Pancreas (tissue), 10 donors: ENCODE results near the gene PKIB. TPM values are rescaled to one million over a fixed set of nuclear protein-coding genes. Genes with fewer than 3 reads are reported as not detected.
A peak's percentile ranks its signal among the peaks of the same experiment; 100 is the strongest.

Experiments
- ATAC-seq, 4 donors: fragments of 200-7000 bp; cut with Tn5 transposase; one replicate each; pipeline versions ENCODE4 v1.8.0 to v1.9.1; 2020; ENCODE audit warnings: mild to moderate bottlenecking in 4 of 4, moderate library complexity in 4 of 4
- DNase-seq, 6 donors: peaks; one replicate each; pipeline ENCODE4 v3.0.0-alpha.2; 2020
- FAIRE-seq: peaks from 2 replicates; lab custom pipeline; 2012; peaks lifted over from hg19 to GRCh38; lab: Jason Lieb, UNC
- H3K27ac ChIP-seq, 4 donors: fragments of 200-600 bp; sonication (generic); 1 replicate in 3 of 4; 2 replicates in 1 of 4; pipeline versions ENCODE4 v1.5.0 to v1.8.0; 2020
- H3K27me3 ChIP-seq, 4 donors: fragments of 200-600 bp; one replicate each; pipeline ENCODE4 v1.8.0; 2021
- H3K36me3 ChIP-seq, 3 donors: fragments of 200-600 bp; sonication (generic) in 1 of 3; one replicate each; pipeline versions ENCODE4 v1.5.0 to v1.8.0; 2020 to 2021
- H3K4me1 ChIP-seq, 3 donors: fragments of 200-600 bp; one replicate each; pipeline ENCODE4 v1.8.0; 2021
- H3K4me3 ChIP-seq, 4 donors: fragments of 200-600 bp; sonication (generic) in 2 of 4; one replicate each; pipeline versions ENCODE4 v1.5.0 to v1.8.0; 2020 to 2021
- H3K9me3 ChIP-seq, 4 donors: fragments of 200-600 bp; one replicate each; pipeline ENCODE4 v1.8.0; 2021
- CTCF ChIP-seq, 4 donors: fragments of 200-600 bp; sonication (generic) in 3 of 4; IDR thresholded peaks; one replicate each; pipeline versions ENCODE4 v1.5.0 to v1.8.0; 2021; ENCODE audit warnings: antibody characterized with exemption in 4 of 4
- WGBS, 2 donors: extraction: QIAGEN DNeasy Blood & Tissue Kit; methylation state at CpG; one replicate each; pipeline ENCODE4 v1.1.7; 2013; 5-methylcytosine and 5-hydroxymethylcytosine counted together
- intact Hi-C, 3 donors: fragments of 100-400 bp; cut with DNase I; formaldehyde crosslinking; loops; one replicate each; pipeline versions ENCODE4 v1.11.1 to v1.14.2; 2022
- polyA plus RNA-seq, 2 donors: library from polyadenylated mRNA; stranded (reverse); fragments of 200-250 nt; gene quantifications; one replicate each; pipeline ENCODE4 v1.2.3, GENCODE V29; 2013
- total RNA-seq, 6 donors: library from RNA; stranded (reverse); fragmentation: NEBNext Ultra II Directional in 4 of 6; extraction: Animal tissue kit (Norgen Biotek cat#: 25700) in 4 of 6; gene quantifications; one replicate each; pipeline versions ENCODE4 v1.2.1 to v1.2.4, GENCODE V29; 2021 to 2023
- donor health status: healthy with polysubstance abuse.
- donor health status: DM: no; HTN: no; CAD: no; lungs with moderate emphysema.
- donor health status: DM: no; HTN: no; CAD: no.
- donor health status: control.
- donor health status: control.
- donor health status: Bipolar disorder and iron deficiency.
- donor health status: DM: yes; HTN: yes; CAD: no.
- donor health status: DM: no; HTN: no; CAD: no.
- donor health status: DM: no; HTN: no; CAD: no.
- donor health status: DM: yes; HTN: yes; CAD: no.

Gene PKIB
- total and polyA plus RNA-seq, 8 donors = 1.2 to 21.1 (median 5.4) TPM

GRCh38 chr6:122678841-122679240 is 68.6 kb downstream of the PKIB start:
- intact Hi-C loops = no loop called here
- ATAC-seq (no peak), FAIRE-seq (no peak), DNase-seq (no peak)
- no peaks in the 10 kb centered on the region for H3K4me1 ChIP-seq
- H3K9me3 ChIP-seq = no peaks in the 10 kb centered on the region
- 76% methylated on average over 3 of the region's 3 CpGs for WGBS, 2 donors
- TF ChIP-seq CTCF (IDR thresholded peaks at IDR 0.05) = no peak
- H3K4me3 ChIP-seq = no peak overlapping the region
- H3K27me3 ChIP-seq = no peaks in the 10 kb centered on the region
- no peak overlapping the region for H3K27ac ChIP-seq
- no peaks in the 10 kb centered on the region for H3K36me3 ChIP-seq

- WGBS, 2 donors = 85 to 93% methylated on average over 3 of the region's 3 CpGs
- Histone ChIP-seq H3K4me1 (peaks cover 0 to 4% (median 0%) of the 10 kb centered on the region in 3 donors), H3K27me3 (no peaks in the 10 kb centered on the region), H3K4me3 (no peak overlapping the region), H3K36me3 (no peaks in the 10 kb centered on the region), H3K9me3 (no peaks in the 10 kb centered on the region), H3K27ac (no peak overlapping the region)
- DNase-seq (no peak), ATAC-seq (no peak), FAIRE-seq (no peak)
- intact Hi-C loops = no loop called here
- TF ChIP-seq CTCF (IDR thresholded peaks at IDR 0.05) = no peak
Measured at GRCh38 chr6:122681705-122682104, 71.5 kb downstream of the PKIB start.

- FAIRE-seq = no peak
- Histone ChIP-seq H3K27me3 (no peaks in the 10 kb centered on the region), H3K4me1 (peaks cover 0 to 4% (median 0%) of the 10 kb centered on the region in 3 donors), H3K9me3 (no peaks in the 10 kb centered on the region), H3K36me3 (no peaks in the 10 kb centered on the region), H3K27ac (peak overlapping the region in 1 of 4 donors; percentile 19), H3K4me3 (no peak overlapping the region)
- ATAC-seq = peak; percentile 77 to 86 (median 82)
- 20 to 22% methylated on average over 1 of the region's 1 CpG for WGBS, 2 donors
- DNase-seq = peak in 1 of 6 donors; percentile 9
- no peak for TF ChIP-seq CTCF (IDR thresholded peaks at IDR 0.05)
- intact Hi-C loops = no loop called here
Measured at GRCh38 chr6:122683989-122684651, 73.9 kb downstream of the PKIB start.

- H3K36me3 ChIP-seq = no peaks in the 10 kb centered on the region
- H3K9me3 ChIP-seq = no peaks in the 10 kb centered on the region
- no peaks in the 10 kb centered on the region for H3K4me1 ChIP-seq
- no peak overlapping the region for H3K27ac ChIP-seq
- DNase-seq (no peak), ATAC-seq (no peak), FAIRE-seq (no peak)
- intact Hi-C loops = no loop called here
- H3K27me3 ChIP-seq = no peaks in the 10 kb centered on the region
- TF ChIP-seq CTCF (IDR thresholded peaks at IDR 0.05) = no peak
- H3K4me3 ChIP-seq = no peak overlapping the region
- WGBS, 2 donors = 80 to 94% methylated on average over 3 of the region's 3 CpGs
Measured at GRCh38 chr6:122692175-122692598, 82.0 kb downstream of the PKIB start.
